ENCODE measurements around the gene CENPL. TPM values are rescaled to one million over a fixed set of nuclear protein-coding genes. Genes with fewer than 3 reads are reported as not detected.
"Not testable (repeated sequence)": the region's sequence is repeated elsewhere in the genome, so short reads cannot be mapped to it uniquely, and the experiment has no call there.

Gene CENPL
- polyA plus RNA-seq (2013, experiment 1 of 2; ENCODE audit: insufficient read length): 7.7 TPM
- 9.8 TPM for polyA plus RNA-seq (2013, experiment 2 of 2; ENCODE audit: insufficient read length)

GRCh38 chr1:173824315-173825081 is at the start of gene CENPL, which contains the start of gene DARS2:
CENPL (minus strand) TSS chr1:173824883; CDS start chr1:173811299, 13,584 bp downstream.
DARS2 (plus strand) TSS chr1:173824673; CDS start chr1:173825230, 557 bp downstream.
- peak; percentile 98 for DNase-seq

GRCh38 chr1:173871500-173871899 is 46.8 kb upstream of the CENPL start:
- DNase-seq: no peak

- no peak for DNase-seq
These were observed 46.4 kb upstream of the CENPL start for GRCh38 chr1:173871091-173871490.

- DNase-seq: no peak
These were observed 45.8 kb upstream of the CENPL start for GRCh38 chr1:173870252-173871075.

DNA sequence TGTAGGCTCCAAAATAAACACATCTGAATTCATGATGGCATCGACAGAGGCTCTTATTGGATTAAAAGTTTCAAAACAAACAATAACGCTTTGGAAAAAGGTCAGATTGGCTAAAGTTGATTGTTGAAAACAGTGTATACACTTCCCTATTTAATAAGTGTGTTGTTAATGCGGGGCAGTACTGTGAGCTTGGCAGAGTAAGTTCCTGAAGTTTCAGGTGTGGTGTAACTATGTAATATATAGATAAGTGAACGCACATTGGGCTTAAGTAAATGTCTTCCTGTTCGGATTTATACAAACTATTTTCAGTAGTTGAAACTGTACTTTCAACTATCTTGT is 44.3 kb upstream of the CENPL start:
- DNase-seq: no peak

DNA sequence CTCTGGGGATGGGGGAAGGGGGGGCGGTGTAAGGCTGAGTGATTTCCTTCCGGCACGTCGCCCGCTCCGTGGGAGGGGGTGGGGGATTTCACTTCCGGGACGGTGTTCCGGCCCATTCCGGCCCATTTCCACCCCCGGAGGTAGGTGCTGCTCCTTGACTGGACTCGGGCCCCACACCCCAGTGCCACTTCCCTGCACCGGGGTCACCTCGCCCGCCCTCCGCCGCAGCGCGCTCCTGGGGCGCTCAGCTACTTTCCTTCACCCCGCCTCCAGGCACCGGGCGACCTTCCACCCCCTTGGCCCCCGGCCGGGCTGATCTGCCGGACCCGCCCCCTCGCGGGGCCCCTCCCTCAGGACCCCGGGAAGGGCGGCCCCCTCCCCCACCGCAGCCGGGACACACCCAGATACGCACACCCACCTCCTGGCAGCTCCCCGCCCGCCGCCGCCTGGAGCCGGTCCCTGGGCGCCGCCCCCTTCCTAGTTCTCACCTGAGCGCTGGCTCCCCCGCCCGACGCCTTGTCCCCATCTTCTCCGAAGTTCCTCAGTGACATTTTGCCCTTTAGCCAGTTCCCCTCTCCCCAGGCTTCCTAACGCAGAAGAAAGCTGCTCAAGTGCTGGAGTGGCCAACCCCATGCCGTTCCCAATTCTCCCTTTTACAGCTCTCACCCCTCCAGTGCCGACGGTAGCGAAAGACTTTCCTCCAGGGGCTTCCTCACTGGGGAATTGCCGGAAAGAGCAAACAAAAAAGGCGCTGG is 43.8 kb upstream of the CENPL start, which contains the start of gene ZBTB37:
ZBTB37 (plus strand) TSS at position 115 of the 755 bp plus-strand sequence. CDS start 1,846 bp downstream, outside the sequence.
- DNase-seq: no peak

DNA sequence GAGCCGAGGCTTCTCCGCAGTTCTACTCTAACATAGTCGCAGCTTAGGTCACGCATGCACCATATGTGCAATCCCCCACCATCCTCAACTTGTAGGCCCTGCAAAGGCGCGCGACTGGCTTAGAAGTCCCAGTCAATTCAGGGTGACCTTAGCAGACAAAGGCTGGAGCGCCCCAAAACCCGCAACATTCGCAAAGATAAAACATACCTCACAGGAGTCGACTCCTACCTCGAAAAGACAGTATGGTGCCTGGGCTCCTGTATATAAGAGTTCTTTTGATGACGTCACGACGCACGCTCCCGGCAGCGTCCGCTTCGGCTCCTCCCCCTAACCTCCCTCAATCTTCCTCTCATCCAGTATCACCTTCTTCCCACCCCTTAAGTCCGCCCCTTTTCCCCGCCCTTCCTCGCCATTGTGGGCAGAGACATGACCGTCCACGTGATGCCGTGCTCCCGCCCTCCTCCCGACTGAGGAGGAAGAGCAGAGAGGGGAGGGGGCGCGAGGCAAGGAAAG is 43.1 kb upstream of the CENPL start, which contains the start of gene GAS5:
GAS5 (minus strand) TSS at position 237 of the 513 bp plus-strand sequence.
- DNase-seq: peak; percentile 100

DNA sequence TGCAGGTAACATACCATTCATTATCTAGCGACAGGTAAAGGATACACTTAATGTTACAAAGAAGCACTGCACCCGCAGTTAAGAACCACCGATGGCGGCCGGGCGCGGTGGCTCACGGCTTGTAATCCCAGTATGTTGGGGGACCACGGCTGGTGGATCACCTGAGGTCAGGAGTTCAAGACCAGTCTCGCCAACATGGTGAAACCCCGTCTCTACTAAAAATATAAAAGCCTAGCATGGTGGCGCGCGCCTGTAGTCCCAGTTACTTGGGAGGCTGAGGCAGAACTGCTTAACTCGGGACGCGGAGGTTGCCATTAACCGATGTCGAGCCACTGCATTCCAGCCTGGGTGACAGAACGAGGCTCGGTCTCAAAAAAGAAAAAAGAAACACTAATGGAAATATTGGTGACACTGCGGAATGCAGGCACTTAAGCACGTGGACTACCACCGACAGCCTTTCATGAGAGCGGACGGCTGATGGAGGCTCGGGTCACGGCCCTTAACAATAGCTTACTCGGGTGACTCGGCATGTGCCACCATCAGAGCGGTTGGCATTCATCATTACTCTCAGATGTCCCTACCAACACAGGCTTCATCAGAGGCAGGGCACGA is 42.6 kb upstream of the CENPL start:
- DNase-seq: no peak

GRCh38 chr1:173866413-173867115 is 41.9 kb upstream of the CENPL start:
- no peak for DNase-seq

DNA sequence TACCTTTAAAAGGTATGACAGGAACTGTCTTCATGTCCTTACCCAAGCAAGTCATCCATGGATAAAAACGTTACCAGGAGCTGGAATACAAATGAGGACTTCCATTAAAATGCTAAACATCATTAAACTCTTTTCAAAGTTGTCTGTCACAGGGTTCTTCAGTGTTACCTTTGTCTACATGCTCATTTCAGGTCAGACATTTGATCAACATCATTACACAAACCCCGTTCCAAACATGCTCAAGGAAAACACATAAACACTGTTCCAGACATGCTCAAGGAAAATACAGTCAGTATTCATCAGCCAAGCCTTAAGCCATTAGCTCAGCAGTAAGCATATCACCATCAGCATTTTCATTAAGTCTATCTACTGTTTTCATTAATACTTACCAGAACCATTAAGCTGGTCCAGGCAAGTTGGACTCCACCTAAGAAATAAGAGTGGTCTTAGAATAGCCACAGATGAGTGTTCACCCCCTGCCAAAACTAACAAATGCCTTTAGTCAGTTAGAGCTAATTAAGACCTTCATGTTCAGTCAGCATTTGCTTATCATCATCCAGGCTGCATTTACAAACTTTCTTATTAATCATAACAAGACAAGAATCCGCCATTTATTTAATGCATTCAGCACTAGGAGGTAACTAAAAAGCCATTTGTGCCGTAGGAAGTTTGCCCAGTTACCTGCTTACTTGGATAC is 40.9 kb upstream of the CENPL start:
- no peak for DNase-seq

GRCh38 chr1:173864179-173864867 is 39.6 kb upstream of the CENPL start:
- no peak for DNase-seq

DNA sequence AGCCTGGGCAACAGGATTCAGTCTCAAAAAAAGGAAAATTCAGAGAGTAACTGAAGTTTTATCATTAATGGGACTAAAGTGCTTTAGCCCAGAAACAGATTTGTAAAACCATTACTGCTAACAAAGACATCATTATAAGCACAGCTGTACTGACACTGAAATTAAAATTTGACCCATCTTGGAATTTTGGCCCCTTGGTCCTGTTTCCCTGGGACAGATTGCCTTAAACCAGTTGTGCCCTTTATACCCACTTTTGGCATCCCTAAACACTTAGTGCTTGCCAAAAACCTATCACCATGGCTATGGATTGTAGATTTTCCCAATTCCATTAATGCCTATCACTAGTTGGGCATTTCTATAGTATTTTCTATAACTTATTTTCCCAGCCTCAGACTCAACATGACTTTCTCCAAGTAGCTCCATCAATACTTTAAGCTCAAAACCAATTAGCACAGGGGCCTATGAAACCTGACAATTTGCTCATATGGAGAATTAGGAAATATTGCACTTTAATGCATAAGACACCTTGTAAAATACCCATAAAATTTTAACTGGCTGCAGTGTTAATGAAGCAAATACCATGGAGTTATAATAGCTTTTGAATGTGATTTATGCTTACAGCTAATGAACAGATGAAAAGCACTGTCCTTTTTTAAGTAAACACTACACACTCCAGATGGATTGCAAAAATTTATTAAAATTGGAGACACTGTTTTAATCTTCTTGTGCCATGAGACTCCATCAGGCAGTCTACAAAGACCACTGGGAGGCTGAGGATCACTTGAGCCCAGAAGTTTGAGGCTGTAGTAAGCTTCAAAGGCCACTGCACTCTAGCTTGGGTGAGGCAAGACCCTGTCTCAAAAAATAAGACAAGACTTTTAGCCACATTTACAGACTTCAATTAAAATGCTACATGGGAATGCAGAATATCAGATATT is 38.8 kb upstream of the CENPL start:
- DNase-seq: no peak

DNA sequence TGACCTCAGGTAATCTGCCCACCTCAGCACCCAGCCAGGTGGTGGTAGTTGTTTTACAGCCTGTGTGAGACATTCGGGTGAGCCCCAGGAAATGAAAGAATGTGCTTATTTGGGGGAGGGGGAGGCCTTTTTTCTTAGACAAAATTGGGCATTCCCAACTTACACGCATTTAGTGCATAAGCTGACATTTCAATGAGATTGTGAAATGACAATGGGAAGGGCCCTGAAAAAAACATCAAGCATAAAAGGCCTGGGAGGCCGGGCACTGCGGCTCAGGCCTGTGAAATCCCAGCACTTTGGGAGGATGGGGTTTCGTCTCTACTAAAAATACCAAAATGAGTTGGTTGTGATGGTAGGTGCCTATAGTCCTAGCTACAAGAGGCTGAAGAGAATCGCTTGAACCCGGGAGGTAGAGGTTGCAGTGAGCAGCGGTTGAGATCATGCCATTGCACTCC is 38.1 kb upstream of the CENPL start:
- no peak for DNase-seq

DNA sequence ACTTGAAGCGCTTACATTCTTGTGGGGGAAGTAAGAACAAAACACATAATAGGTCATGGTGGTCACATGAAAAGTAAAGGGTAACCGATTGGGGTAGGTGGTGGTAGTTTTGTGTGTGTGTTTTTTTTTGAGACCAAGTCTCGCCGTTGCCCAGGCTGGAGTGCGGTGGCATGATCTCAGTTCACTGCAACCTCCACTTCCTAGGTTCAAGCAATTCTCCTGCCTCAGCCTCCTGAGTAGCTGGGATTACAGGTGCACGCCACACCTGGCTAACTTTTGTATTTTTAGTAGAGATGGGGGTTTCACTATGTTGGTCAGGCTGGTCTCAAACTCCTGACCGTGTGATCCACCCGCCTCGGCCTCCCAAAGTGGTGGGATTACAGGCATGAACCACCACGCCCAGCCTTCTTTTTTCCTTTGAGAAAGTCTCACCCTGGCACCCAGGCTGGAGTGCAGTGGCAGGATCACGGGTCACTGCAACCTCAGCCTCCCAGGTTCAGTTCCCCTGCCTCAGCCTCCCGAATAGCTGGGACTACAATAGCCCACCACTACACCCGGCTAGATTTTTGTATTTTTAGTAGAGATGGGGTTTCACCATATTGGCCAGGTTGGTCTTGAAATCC is 37.6 kb upstream of the CENPL start:
- not testable (repeated sequence) for DNase-seq

GRCh38 chr1:173861731-173862145 is 37.1 kb upstream of the CENPL start:
- DNase-seq: peak; percentile 21

GRCh38 chr1:173860065-173860464 is 35.4 kb upstream of the CENPL start:
- DNase-seq: no peak

DNA sequence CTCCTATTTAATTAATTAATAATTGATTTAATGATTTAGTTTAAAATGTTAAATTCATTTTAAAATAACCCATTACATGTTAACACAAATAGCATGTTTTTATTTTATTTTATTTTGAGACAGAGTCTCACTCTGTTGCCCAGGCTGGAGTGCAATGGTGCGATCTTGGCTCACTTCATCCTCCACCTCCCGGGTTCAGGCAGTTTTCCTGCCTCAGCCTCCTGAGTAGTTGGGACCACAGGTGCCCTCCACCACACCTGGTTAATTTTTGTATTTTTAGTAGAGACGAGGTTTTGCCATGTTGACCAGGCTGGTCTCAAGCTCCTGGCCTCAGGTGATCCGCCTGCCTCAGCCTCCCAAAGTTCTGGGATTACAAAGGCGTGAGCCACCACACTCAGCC is 34.9 kb upstream of the CENPL start:
- not testable (repeated sequence) for DNase-seq

DNA sequence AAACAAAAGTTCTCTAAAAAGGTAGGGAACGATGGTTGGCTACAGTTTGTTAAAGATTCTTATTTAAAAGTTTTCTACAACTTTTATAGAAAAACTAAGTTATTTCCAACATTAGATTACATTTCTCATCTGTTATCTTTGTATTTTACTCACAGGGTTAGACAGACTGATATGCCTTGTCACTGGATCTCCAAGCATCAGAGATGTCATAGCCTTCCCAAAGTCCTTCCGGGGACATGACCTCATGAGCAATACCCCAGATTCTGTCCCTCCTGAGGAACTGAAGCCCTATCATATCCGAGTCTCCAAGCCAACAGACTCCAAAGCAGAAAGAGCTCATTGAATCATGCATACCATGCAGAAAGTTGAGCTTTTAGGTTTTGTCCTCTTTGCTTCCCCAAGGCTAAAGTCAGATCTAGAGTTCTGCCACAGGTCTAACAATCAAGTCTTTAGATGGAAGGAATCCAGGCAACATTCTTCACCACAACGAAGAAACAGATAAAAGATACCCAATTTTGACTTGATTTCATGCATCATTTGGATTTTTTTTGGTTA is 32.8 kb upstream of the CENPL start:
- no peak for DNase-seq

All from fibroblast of skin of scalp (primary cell).